ENCODE results near the gene MAN1A2.

The MAN1A2 gene

DNA sequence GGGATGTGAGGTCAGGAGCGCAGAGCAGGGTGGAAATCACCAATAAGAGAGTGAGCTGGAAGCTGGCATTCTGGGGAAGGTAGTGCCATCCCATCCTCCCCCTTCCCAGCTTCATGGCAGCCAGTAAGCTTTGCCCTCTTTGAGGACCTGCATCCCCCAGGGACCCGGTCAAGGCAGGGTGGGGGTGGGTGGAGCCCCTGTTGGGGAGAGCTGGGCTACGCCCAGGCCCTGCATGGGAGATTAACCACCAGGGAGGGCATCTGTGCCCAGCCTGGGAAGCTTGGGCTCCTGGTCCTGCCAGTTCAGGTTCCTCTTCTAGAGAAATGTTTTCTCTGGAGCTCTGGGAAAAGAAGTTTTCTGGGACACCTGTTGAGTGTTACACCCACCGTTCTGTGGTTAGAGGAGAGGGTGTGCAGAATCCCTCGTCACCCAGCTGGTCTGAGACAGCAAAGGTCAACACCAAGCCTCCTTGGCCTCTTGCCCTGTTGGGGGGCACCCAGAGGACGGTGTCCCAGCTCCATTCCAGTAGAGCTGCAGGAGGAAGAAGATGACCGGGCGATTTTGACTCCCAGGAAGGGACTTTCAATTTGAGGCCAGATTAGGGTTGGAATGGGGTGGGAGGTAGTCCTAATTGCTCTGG lies 208.5 kb downstream of the MAN1A2 start:
- DNase-seq (ENCODE audit: low read depth, low spot score), result no peak

DNA sequence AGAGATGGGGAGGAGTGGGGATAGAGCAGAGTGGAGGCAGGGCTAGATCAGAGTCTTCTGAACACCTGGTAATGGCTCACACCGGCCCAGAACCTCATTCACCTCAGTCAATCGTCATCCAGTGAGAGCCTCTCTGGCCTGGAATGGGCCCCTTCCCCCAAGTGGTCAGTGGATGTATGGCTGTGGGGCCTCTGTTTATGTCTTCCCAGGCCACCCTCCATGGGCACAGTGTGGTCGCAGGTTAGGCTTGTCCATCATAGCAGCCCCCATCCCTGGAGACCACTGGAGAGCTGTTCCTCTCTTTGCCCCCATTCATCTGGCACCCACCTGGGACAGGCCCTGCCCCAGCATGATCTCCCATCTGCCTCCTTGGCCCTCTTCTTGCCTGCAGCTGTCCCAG lies 209.0 kb downstream of the MAN1A2 start:
- DNase-seq (ENCODE audit: low read depth, low spot score), result no peak

DNA sequence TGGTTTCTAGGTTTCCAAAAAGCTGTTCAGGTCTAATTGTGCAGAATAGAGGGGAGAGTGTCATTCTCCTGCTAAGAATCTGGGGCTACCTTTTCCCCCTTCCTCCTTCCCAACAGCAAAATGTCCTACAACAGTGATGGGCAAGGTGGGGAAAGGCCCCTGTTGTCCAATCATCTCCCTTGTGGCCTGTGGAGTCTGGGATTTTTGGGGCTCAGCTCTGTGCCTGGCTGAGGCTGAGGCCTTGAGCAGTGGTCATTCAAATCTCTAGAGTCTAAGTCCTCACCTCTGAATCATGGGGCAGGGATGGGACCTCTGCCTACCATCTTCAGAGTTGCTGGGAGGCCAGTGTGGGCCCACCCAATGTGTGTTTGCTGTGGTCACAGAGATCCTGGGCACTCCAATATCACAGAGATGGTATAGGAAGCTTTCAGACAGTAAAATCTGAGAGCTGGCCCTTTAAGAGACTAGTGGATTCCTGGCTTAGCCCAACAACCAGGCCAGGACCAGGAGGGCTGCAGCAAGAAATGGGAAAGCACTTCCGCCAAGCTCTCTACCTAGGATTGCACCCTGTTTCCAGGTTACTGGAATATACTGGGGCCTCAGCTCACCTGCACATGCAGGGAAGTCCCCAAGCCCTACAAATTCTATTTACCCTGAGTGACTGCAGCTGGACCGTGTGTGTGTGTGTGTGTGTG lies 210.1 kb downstream of the MAN1A2 start:
- DNase-seq (ENCODE audit: low read depth, low spot score), result no peak

DNA sequence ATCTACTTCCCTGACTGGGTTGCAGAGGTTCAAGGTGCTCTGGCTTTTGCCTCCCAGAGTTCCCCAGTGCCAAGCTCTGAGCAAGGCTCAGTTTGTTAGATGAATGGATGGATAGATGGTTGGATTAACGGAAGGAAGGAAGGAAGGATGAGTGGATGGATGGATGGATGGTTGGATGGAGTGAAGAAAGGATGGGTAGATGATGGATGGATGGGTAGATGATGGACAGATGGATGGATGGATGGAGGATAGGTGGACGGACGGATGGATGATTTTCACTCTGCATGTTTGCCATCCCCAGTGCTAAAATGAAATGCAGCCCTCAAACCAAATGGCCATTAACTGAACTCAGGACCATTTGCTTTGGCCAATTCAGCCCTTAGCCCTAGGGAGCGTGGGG lies 211.2 kb downstream of the MAN1A2 start:
- DNase-seq (ENCODE audit: low read depth, low spot score), result no peak

Measured in brain pericyte (primary cell).